PC-3 (cell line): ENCODE data around the gene ZCCHC2.

Experiments
- CTCF ChIP-seq: fragments of 300-600 bp; sonication (generic); conservative IDR thresholded peaks from 2 replicates; pipeline ENCODE4 v1.5.1; 2017; ENCODE audit warnings: antibody characterized with exemption, low read depth, mild to moderate bottlenecking, low read length
- EZH2 ChIP-seq: fragments of 300-600 bp; sonication (generic); IDR thresholded peaks from one replicate; pipeline ENCODE4 v1.6.1; 2017; ENCODE audit warnings: antibody characterized with exemption, mild to moderate bottlenecking, low read length; ENCODE audit not compliant: unreplicated experiment

DNA sequence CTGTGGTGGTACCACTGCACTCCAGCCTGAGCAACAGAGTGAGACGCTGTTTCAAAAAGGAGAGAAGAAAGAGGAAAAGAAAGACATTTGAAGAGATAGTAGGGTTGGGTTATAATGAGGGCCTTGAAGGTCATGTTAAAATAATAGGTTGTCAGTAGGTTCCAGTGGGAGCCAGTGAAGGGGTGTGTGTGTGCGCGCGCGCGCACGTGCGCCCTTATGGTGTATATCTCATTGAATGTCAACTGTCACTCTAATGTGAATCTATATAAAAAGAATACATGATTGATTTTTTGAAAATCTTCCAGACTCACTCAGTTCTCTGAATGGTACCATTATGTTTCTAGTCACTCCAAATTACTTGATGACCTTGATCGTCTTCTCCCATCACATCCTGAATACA, 9.1 kb downstream of the ZCCHC2 start:
- TF ChIP-seq CTCF (no peak), EZH2 (no peak)
